Osteoblast (primary cell): Measurements from ENCODE around the gene CTSH. TPM values are rescaled to one million over a fixed set of nuclear protein-coding genes. Genes with fewer than 3 reads are reported as not detected.

Experiments used
- DNase-seq: peaks from one replicate; pipeline ENCODE4 v3.0.0; 2011; ENCODE audit warnings: low spot score, mixed read lengths; ENCODE audit not compliant: insufficient read length; ENCODE audit errors: missing footprints
- H2AFZ ChIP-seq: 2 replicates; pipeline ENCODE4 v1.6.0; 2011; ENCODE audit warnings: mild to moderate bottlenecking, low read length
- H3K27ac ChIP-seq: 2 replicates; pipeline ENCODE4 v1.5.1; 2011; ENCODE audit warnings: mild to moderate bottlenecking, low read depth, low read length, moderate library complexity
- H3K27me3 ChIP-seq: 2 replicates; pipeline ENCODE4 v1.6.0; 2012; ENCODE audit warnings: mild to moderate bottlenecking, control low read depth, inconsistent platforms, low read length, moderate library complexity; ENCODE audit not compliant: insufficient read depth
- H3K36me3 ChIP-seq: 2 replicates; pipeline ENCODE4 v1.5.1; 2011; ENCODE audit warnings: mild to moderate bottlenecking, low read length, control low read depth, moderate library complexity; ENCODE audit not compliant: insufficient read depth
- H3K4me1 ChIP-seq: 2 replicates; pipeline ENCODE4 v1.5.1; 2011; ENCODE audit warnings: mild to moderate bottlenecking, low read length, control low read depth, moderate library complexity; ENCODE audit not compliant: insufficient read depth
- H3K4me2 ChIP-seq: 2 replicates; pipeline ENCODE4 v1.6.0; 2011; ENCODE audit warnings: mild to moderate bottlenecking, low read length; ENCODE audit not compliant: insufficient read depth
- H3K4me3 ChIP-seq: fragments of 200-600 bp; sonication (generic); 3 replicates; pipeline ENCODE4 v1.5.1; 2012; ENCODE audit warnings: mild to moderate bottlenecking, low read length, inconsistent platforms; ENCODE audit not compliant: insufficient read depth
- H3K79me2 ChIP-seq: 2 replicates; pipeline ENCODE4 v1.6.0; 2012; ENCODE audit warnings: mild to moderate bottlenecking, low read length, control low read depth, inconsistent platforms; ENCODE audit not compliant: insufficient read depth
- H3K9me3 ChIP-seq: 2 replicates; pipeline ENCODE4 v1.5.1; 2011; ENCODE audit warnings: low read depth, low read length, control low read depth
- H4K20me1 ChIP-seq: 2 replicates; pipeline ENCODE4 v1.6.0; 2012; ENCODE audit warnings: mild to moderate bottlenecking, low read length, control low read depth; ENCODE audit not compliant: insufficient read depth
- CTCF ChIP-seq: IDR thresholded peaks from 2 replicates; pipeline ENCODE4 v1.5.1; 2011; ENCODE audit warnings: mild to moderate bottlenecking, low read depth, low read length, moderate library complexity; ENCODE audit errors: extremely low read depth
- total RNA-seq: library from RNA; depleted of rRNA; stranded (reverse); fragments of >200 nt; gene quantifications from 2 replicates; pipeline ENCODE4 v1.2.3, GENCODE V29; 2012

The CTSH gene
- total RNA-seq, 1 donor: 4.7 TPM

GRCh38 chr15:78992416-78993256 lies 47.8 kb upstream of the CTSH start:
- Histone ChIP-seq H3K27ac (no peak overlapping the region), H3K4me1 (peaks cover 15% of the 10 kb centered on the region), H3K4me2 (no peak overlapping the region), H3K4me3 (no peak overlapping the region), H3K36me3 (no peaks in the 10 kb centered on the region), H4K20me1 (no peaks in the 10 kb centered on the region), H3K27me3 (no peaks in the 10 kb centered on the region), H3K79me2 (no peaks in the 10 kb centered on the region), H2AFZ (peak overlapping the region; percentile 3), H3K9me3 (no peaks in the 10 kb centered on the region)
- peak; percentile 46 for DNase-seq
- TF ChIP-seq CTCF: no peak

- Histone ChIP-seq H2AFZ (no peak overlapping the region), H3K27ac (no peak overlapping the region), H3K36me3 (no peaks in the 10 kb centered on the region), H3K79me2 (no peaks in the 10 kb centered on the region), H4K20me1 (no peaks in the 10 kb centered on the region), H3K4me2 (no peak overlapping the region), H3K4me3 (no peak overlapping the region), H3K4me1 (peaks cover 15% of the 10 kb centered on the region), H3K9me3 (no peaks in the 10 kb centered on the region), H3K27me3 (no peaks in the 10 kb centered on the region)
- peak; percentile 41 for DNase-seq
- no peak for TF ChIP-seq CTCF
Measured at GRCh38 chr15:78991879-78992278, 47.0 kb upstream of the CTSH start.

GRCh38 chr15:78991476-78991875 lies 46.6 kb upstream of the CTSH start:
- H3K4me1 ChIP-seq: peaks cover 15% of the 10 kb centered on the region
- peak; percentile 26 for DNase-seq
- H3K27me3 ChIP-seq: no peaks in the 10 kb centered on the region
- no peak overlapping the region for H3K27ac ChIP-seq
- H3K36me3 ChIP-seq: no peaks in the 10 kb centered on the region
- H3K9me3 ChIP-seq: no peaks in the 10 kb centered on the region
- TF ChIP-seq CTCF: no peak
- no peaks in the 10 kb centered on the region for H3K79me2 ChIP-seq
- no peak overlapping the region for H3K4me3 ChIP-seq
- no peak overlapping the region for H2AFZ ChIP-seq
- H3K4me2 ChIP-seq: no peak overlapping the region
- H4K20me1 ChIP-seq: no peaks in the 10 kb centered on the region

GRCh38 chr15:78990278-78990677 lies 45.4 kb upstream of the CTSH start:
- Histone ChIP-seq H3K27me3 (no peaks in the 10 kb centered on the region), H3K36me3 (no peaks in the 10 kb centered on the region), H3K27ac (no peak overlapping the region), H2AFZ (no peak overlapping the region), H3K4me3 (no peak overlapping the region), H3K9me3 (no peaks in the 10 kb centered on the region), H3K4me2 (no peak overlapping the region), H4K20me1 (no peaks in the 10 kb centered on the region), H3K4me1 (peaks cover 15% of the 10 kb centered on the region), H3K79me2 (no peaks in the 10 kb centered on the region)
- no peak for DNase-seq
- TF ChIP-seq CTCF: no peak
